Activated CD4-positive, alpha-beta T cell treated with anti-CD3 and anti-CD28 coated beads, Interleukin-2, amount 10 ng/mL, durations not matched to agents 24 days and 14 days (primary cell): ENCODE measurements around the gene FOXD1. TPM values are rescaled to one million over a fixed set of nuclear protein-coding genes. Genes with fewer than 3 reads are reported as not detected.
A peak's percentile ranks its signal among the peaks of the same experiment; 100 is the strongest.

ENCODE experiments used
- DNase-seq: peaks from one replicate; pipeline ENCODE4 v3.0.0; 2022
- H3K27ac Mint-ChIP-seq: one replicate; pipeline ENCODE4 v1.8.0; 2022; ENCODE audit warnings: mild to moderate bottlenecking, mixed read lengths
- H3K27me3 Mint-ChIP-seq: one replicate; pipeline ENCODE4 v1.8.0; 2022; ENCODE audit warnings: mixed read lengths
- H3K36me3 Mint-ChIP-seq: one replicate; pipeline ENCODE4 v1.8.0; 2022; ENCODE audit warnings: low read depth, mild to moderate bottlenecking, mixed read lengths
- H3K4me1 Mint-ChIP-seq: one replicate; pipeline ENCODE4 v1.8.0; 2021; ENCODE audit warnings: mixed read lengths
- H3K4me3 Mint-ChIP-seq: one replicate; pipeline ENCODE4 v1.8.0; 2022; ENCODE audit warnings: mild to moderate bottlenecking, moderate library complexity, mixed read lengths
- H3K9me3 Mint-ChIP-seq: one replicate; pipeline ENCODE4 v1.8.0; 2021; ENCODE audit warnings: mixed read lengths
- intact Hi-C: fragments of 100-400 bp; cut with micrococcal nuclease; formaldehyde crosslinking; loops from one replicate; pipeline ENCODE4 v1.15.1; 2023
- total RNA-seq: library from RNA; stranded (reverse); gene quantifications from 2 replicates; pipeline ENCODE4 v1.2.3, GENCODE V29; 2022

FOXD1 gene
- total RNA-seq, 1 donor from 2014 or later = 0.09 TPM

- Mint-ChIP-seq H3K4me1 (peaks cover 6% of the 10 kb centered on the region), H3K9me3 (peaks cover 6% of the 10 kb centered on the region), H3K27me3 (peaks cover 67% of the 10 kb centered on the region), H3K36me3 (peaks cover 3% of the 10 kb centered on the region), H3K27ac (no peak overlapping the region), H3K4me3 (no peak overlapping the region)
- intact Hi-C loops = loop anchor here (2.0 to 5.0 kb wide), 5 partner anchors 15 to 369 kb away; no protein-coding TSS in a partner anchor
- DNase-seq = peak; percentile 90
Measured at GRCh38 chr5:73451224-73452130, 2.9 kb upstream of the FOXD1 start.

GRCh38 chr5:73450672-73451223 lies 2.2 kb upstream of the FOXD1 start:
- no peak for DNase-seq
- peaks cover 6% of the 10 kb centered on the region for H3K4me1 Mint-ChIP-seq
- H3K36me3 Mint-ChIP-seq = peaks cover 3% of the 10 kb centered on the region
- no peak overlapping the region for H3K4me3 Mint-ChIP-seq
- peaks cover 66% of the 10 kb centered on the region for H3K27me3 Mint-ChIP-seq
- intact Hi-C loops = loop anchor here (2.0 to 5.0 kb wide), 5 partner anchors 14 to 368 kb away; no protein-coding TSS in a partner anchor
- peak overlapping the region; percentile 51 for H3K27ac Mint-ChIP-seq
- H3K9me3 Mint-ChIP-seq = peaks cover 6% of the 10 kb centered on the region

GRCh38 chr5:73450137-73450536 lies 1.6 kb upstream of the FOXD1 start:
- no peak overlapping the region for H3K27ac Mint-ChIP-seq
- H3K9me3 Mint-ChIP-seq = peaks cover 6% of the 10 kb centered on the region
- H3K4me3 Mint-ChIP-seq = no peak overlapping the region
- intact Hi-C loops = loop anchor here (2.0 to 5.0 kb wide), 5 partner anchors 13 to 368 kb away; no protein-coding TSS in a partner anchor
- peaks cover 3% of the 10 kb centered on the region for H3K36me3 Mint-ChIP-seq
- peaks cover 67% of the 10 kb centered on the region for H3K27me3 Mint-ChIP-seq
- peaks cover 6% of the 10 kb centered on the region for H3K4me1 Mint-ChIP-seq
- DNase-seq = peak; percentile 53

GRCh38 chr5:73447530-73448462 lies 781 bp downstream of the FOXD1 start:
- Mint-ChIP-seq H3K9me3 (peaks cover 6% of the 10 kb centered on the region), H3K27ac (peak overlapping the region; percentile 70), H3K4me3 (peak overlapping the region; percentile 80), H3K36me3 (peaks cover 3% of the 10 kb centered on the region), H3K4me1 (peaks cover 8% of the 10 kb centered on the region), H3K27me3 (peaks cover 75% of the 10 kb centered on the region)
- intact Hi-C loops = loop anchor here (1.0 to 5.0 kb wide), 3 partner anchors 67 to 490 kb away; partner anchors contain the start of gene FCHO2
- peak; percentile 81 for DNase-seq

GRCh38 chr5:73446631-73447529 lies 1.7 kb downstream of the FOXD1 start:
- peak overlapping the region; percentile 62 for H3K27ac Mint-ChIP-seq
- H3K9me3 Mint-ChIP-seq = peaks cover 6% of the 10 kb centered on the region
- H3K4me3 Mint-ChIP-seq = peak overlapping the region; percentile 67
- peaks cover 8% of the 10 kb centered on the region for H3K4me1 Mint-ChIP-seq
- peak; percentile 63 for DNase-seq
- intact Hi-C loops = loop anchor here (2.0 to 5.0 kb wide), 2 partner anchors 66 to 490 kb away; partner anchors contain the start of gene FCHO2
- H3K27me3 Mint-ChIP-seq = peaks cover 75% of the 10 kb centered on the region
- H3K36me3 Mint-ChIP-seq = peaks cover 3% of the 10 kb centered on the region

- no peak for DNase-seq
- peaks cover 8% of the 10 kb centered on the region for H3K4me1 Mint-ChIP-seq
- peak overlapping the region; percentile 67 for H3K4me3 Mint-ChIP-seq
- H3K9me3 Mint-ChIP-seq = peaks cover 7% of the 10 kb centered on the region
- peaks cover 80% of the 10 kb centered on the region for H3K27me3 Mint-ChIP-seq
- peak overlapping the region; percentile 62 for H3K27ac Mint-ChIP-seq
- peaks cover 3% of the 10 kb centered on the region for H3K36me3 Mint-ChIP-seq
- intact Hi-C loops = loop anchor here (2.0 to 5.0 kb wide), 2 partner anchors 65 to 489 kb away; partner anchors contain the start of gene FCHO2
Measured at GRCh38 chr5:73445665-73446630, 2.6 kb downstream of the FOXD1 start.

- intact Hi-C loops = loop anchor here (5.0 kb wide), 1 partner anchor 487 kb away; the partner anchor contains the start of gene FCHO2
- H3K4me3 Mint-ChIP-seq = no peak overlapping the region
- no peaks in the 10 kb centered on the region for H3K36me3 Mint-ChIP-seq
- H3K27me3 Mint-ChIP-seq = peaks cover 77% of the 10 kb centered on the region
- peak; percentile 54 for DNase-seq
- H3K4me1 Mint-ChIP-seq = peaks cover 6% of the 10 kb centered on the region
- peaks cover 6% of the 10 kb centered on the region for H3K9me3 Mint-ChIP-seq
- H3K27ac Mint-ChIP-seq = no peak overlapping the region
Measured at GRCh38 chr5:73444499-73445438, 3.8 kb downstream of the FOXD1 start.

GRCh38 chr5:73443829-73444498 lies 4.6 kb downstream of the FOXD1 start:
- H3K4me1 Mint-ChIP-seq = peaks cover 3% of the 10 kb centered on the region
- no peak overlapping the region for H3K27ac Mint-ChIP-seq
- H3K9me3 Mint-ChIP-seq = peaks cover 6% of the 10 kb centered on the region
- peaks cover 77% of the 10 kb centered on the region for H3K27me3 Mint-ChIP-seq
- no peak overlapping the region for H3K4me3 Mint-ChIP-seq
- peak; percentile 56 for DNase-seq
- intact Hi-C loops = no loop called here
- no peaks in the 10 kb centered on the region for H3K36me3 Mint-ChIP-seq

- peaks cover 6% of the 10 kb centered on the region for H3K9me3 Mint-ChIP-seq
- H3K36me3 Mint-ChIP-seq = no peaks in the 10 kb centered on the region
- intact Hi-C loops = no loop called here
- no peak overlapping the region for H3K27ac Mint-ChIP-seq
- no peak overlapping the region for H3K4me3 Mint-ChIP-seq
- peaks cover 2% of the 10 kb centered on the region for H3K4me1 Mint-ChIP-seq
- H3K27me3 Mint-ChIP-seq = peaks cover 79% of the 10 kb centered on the region
- no peak for DNase-seq
Measured at GRCh38 chr5:73442996-73443627, 5.5 kb downstream of the FOXD1 start.

- peaks cover 81% of the 10 kb centered on the region for H3K27me3 Mint-ChIP-seq
- no peak overlapping the region for H3K27ac Mint-ChIP-seq
- no peak for DNase-seq
- no peaks in the 10 kb centered on the region for H3K36me3 Mint-ChIP-seq
- peaks cover 6% of the 10 kb centered on the region for H3K9me3 Mint-ChIP-seq
- no peak overlapping the region for H3K4me3 Mint-ChIP-seq
- intact Hi-C loops = no loop called here
- H3K4me1 Mint-ChIP-seq = peaks cover 2% of the 10 kb centered on the region
Measured at GRCh38 chr5:73442231-73442811, 6.3 kb downstream of the FOXD1 start.
